K562 (cell line): ENCODE measurements around the gene FUT2. TPM values are rescaled to one million over a fixed set of nuclear protein-coding genes. Genes with fewer than 3 reads are reported as not detected.

Experiments
- ATAC-seq: fragments of 200-7000 bp; cut with Tn5 transposase; 3 replicates; pipeline ENCODE4 v1.9.1; 2020; ENCODE audit warnings: moderate library complexity
- BruUV-seq: library from RNA; stranded (reverse); fragments of 400-500 nt; replicated peaks from 2 replicates; lab custom pipeline; 2021; lab: Mats Ljungman, UMichigan
- CTCF ChIA-PET: fragments of 300-600 bp; formaldehyde crosslinking; extraction: SDS; loops from one replicate; lab custom pipeline; 2021; ENCODE audit warnings: low intra/inter-chr PET ratio; lab: Yijun Ruan, JAX
- POLR2A ChIA-PET: fragments of 300-600, 350-650 bp; sonication (Branson Sonifier 250); formaldehyde crosslinking; extraction: SDS; loops from one replicate; lab custom pipeline; 2021; ENCODE audit warnings: antibody characterized with exemption, inconsistent platforms; lab: Yijun Ruan, JAX
- DNase-seq, 4 experiments: peaks; one replicate each; pipeline versions ENCODE4 v3.0.0 to v3.0.0-alpha.2; 2011 to 2018; ENCODE audit warnings: low spot score in 3 of 4, mixed read lengths in 3 of 4; ENCODE audit errors: extremely low read depth in 1 of 4
- FAIRE-seq: peaks from 2 replicates; lab custom pipeline; 2011; peaks lifted over from hg19 to GRCh38; lab: Jason Lieb, UNC
- H2AFZ ChIP-seq: 2 replicates; pipeline ENCODE4 v1.6.0; 2011; ENCODE audit warnings: low read depth, low read length, control low read depth, inconsistent platforms
- H3K27ac ChIP-seq: fragments of 200-600 bp; 3 replicates; pipeline ENCODE4 v1.8.0; 2011; ENCODE audit warnings: low read depth, mild to moderate bottlenecking, control low read depth, inconsistent platforms, low read length, moderate library complexity, mixed read lengths; ENCODE audit errors: extremely low read depth
- H3K27me3 ChIP-seq, 2 experiments: fragments of 300-600 bp in 1 of 2; 2 replicates in 1 of 2; 3 replicates in 1 of 2; pipeline versions ENCODE4 v1.6.0 to v1.8.0; 2011; ENCODE audit warnings: inconsistent platforms in 2 of 2, low read length in 2 of 2, mild to moderate bottlenecking in 1 of 2, mixed read lengths in 1 of 2, moderate library complexity in 1 of 2; ENCODE audit not compliant: control insufficient read depth in 2 of 2, insufficient read depth in 2 of 2
- H3K36me3 ChIP-seq: fragments of 300-600 bp; 3 replicates; pipeline ENCODE4 v1.8.0; 2011; ENCODE audit warnings: mild to moderate bottlenecking, low read length, inconsistent platforms; ENCODE audit not compliant: control insufficient read depth, insufficient read depth
- H3K4me1 ChIP-seq, 2 experiments: fragments of 200-600 bp in 1 of 2; replicated peaks in 1 of 2; 2 replicates in 1 of 2; 3 replicates in 1 of 2; pipeline versions ENCODE4 v1.5.1 to v1.8.0; 2011; ENCODE audit warnings: inconsistent platforms in 2 of 2, low read length in 2 of 2, mild to moderate bottlenecking in 1 of 2, mixed read lengths in 1 of 2, moderate library complexity in 1 of 2; ENCODE audit not compliant: control insufficient read depth in 2 of 2, insufficient read depth in 2 of 2
- H3K4me2 ChIP-seq: 2 replicates; pipeline ENCODE4 v1.6.1; 2011; ENCODE audit warnings: low read length, control low read depth, inconsistent platforms, mixed read lengths; ENCODE audit not compliant: insufficient read depth
- H3K4me3 ChIP-seq: fragments of 200-600 bp; sonication (generic), shearing (Covaris generic); 2 replicates; pipeline ENCODE4 v1.5.1; 2016; ENCODE audit warnings: control low read depth, inconsistent platforms
- H3K79me2 ChIP-seq: fragments of 200-600 bp; 3 replicates; pipeline ENCODE4 v1.8.0; 2011; ENCODE audit warnings: low read length, inconsistent platforms; ENCODE audit not compliant: control insufficient read depth, insufficient read depth
- H3K9ac ChIP-seq, 2 experiments: 2 replicates each; pipeline versions ENCODE4 v1.6.0 to v1.6.1; 2011; ENCODE audit warnings: low read depth in 2 of 2, low read length in 2 of 2, control low read depth in 1 of 2, inconsistent platforms in 1 of 2, mild to moderate bottlenecking in 1 of 2, mixed read lengths in 1 of 2; ENCODE audit not compliant: insufficient read depth in 1 of 2
- H3K9me1 ChIP-seq: one replicate; pipeline ENCODE4 v1.6.0; 2011; ENCODE audit warnings: inconsistent platforms, mild to moderate bottlenecking, low read length, moderate library complexity; ENCODE audit not compliant: control insufficient read depth, insufficient read depth
- H3K9me3 ChIP-seq: replicated peaks from 2 replicates; pipeline ENCODE4 v1.5.1; 2011; ENCODE audit warnings: low read depth, low read length, inconsistent platforms; ENCODE audit not compliant: control insufficient read depth, insufficient read depth
- H4K20me1 ChIP-seq: replicated peaks from 2 replicates; pipeline ENCODE4 v1.6.1; 2011; ENCODE audit warnings: low read length, inconsistent platforms, mixed read lengths; ENCODE audit not compliant: control insufficient read depth, insufficient read depth
- BHLHE40 ChIP-seq: IDR thresholded peaks from 2 replicates; pipeline ENCODE4 v1.6.1; 2011; ENCODE audit warnings: low read length, improper control_type of control experiment
- PHTF2 ChIP-seq: fragments of 250-450 bp; sonication (Bioruptor Pico); IDR thresholded peaks from 2 replicates; pipeline ENCODE4 v1.5.0; 2021; ENCODE audit warnings: mild to moderate bottlenecking
- PYGO2 ChIP-seq: fragments of 450-650 bp; IDR thresholded peaks from 2 replicates; pipeline ENCODE4 v1.6.1; 2016; ENCODE audit warnings: mild to moderate bottlenecking, missing genetic modification characterization, moderate library complexity, missing compliant biosample characterization
- ZBTB17 ChIP-seq: fragments of 450-650 bp; formaldehyde crosslinking; IDR thresholded peaks from 2 replicates; pipeline ENCODE4 v1.4.0; 2020; ENCODE audit warnings: mild to moderate bottlenecking
- WGBS: fragments of 100-300 bp; shearing (Covaris generic); methylation state at CpG from one replicate; pipeline ENCODE4 v1.1.6; 2016; ENCODE audit warnings: low coverage, mixed read lengths; ENCODE audit not compliant: insufficient coverage; ENCODE audit errors: missing lambda C conversion rate; 5-methylcytosine and 5-hydroxymethylcytosine counted together
- in situ Hi-C: fragments of 300-500 bp; cut with MboI; formaldehyde crosslinking; loops from 4 replicates; pipeline ENCODE4 v1.15.0; 2018; ENCODE audit warnings: inconsistent platforms, mixed read lengths
- intact Hi-C: fragments of 100-400 bp; cut with micrococcal nuclease; formaldehyde crosslinking; loops from 2 replicates; pipeline ENCODE4 v1.14.2; 2022
- polyA plus RNA-seq, 8 experiments: library from polyadenylated mRNA; depleted of rRNA in 4 of 8; stranded (reverse) in 5 of 8; unstranded in 3 of 8; fragments of >200 nt; fragmentation: Nextera tagmentation in 2 of 8; fragmentation: Illumina TruSeq in 1 of 8; extraction: Ambion mirVana in 2 of 8; extraction: Trizol in 1 of 8; gene quantifications; 2 replicates each; pipeline versions ENCODE4 v1.2.1 to v1.2.3, GENCODE V29; 2011 to 2014; ENCODE audit warnings: inconsistent platforms in 1 of 8, missing spikeins in 1 of 8
- total RNA-seq, 7 experiments: library from RNA; depleted of rRNA in 6 of 7; stranded (reverse); fragments of >200 nt in 6 of 7; fragmentation: Illumina TruSeq in 2 of 7; extraction: Trizol in 2 of 7; gene quantifications; 2 replicates each; pipeline versions ENCODE4 v1.2.1 to v1.2.3, GENCODE V29; 2011 to 2021; ENCODE audit warnings: low replicate concordance in 1 of 7
- TF ChIP-seq, protein P1 (sequence below), 2 experiments: fragments of 450-650 bp in 1 of 2; sonication (generic) in 1 of 2; formaldehyde crosslinking in 1 of 2; IDR thresholded peaks in 1 of 2; conservative IDR thresholded peaks in 1 of 2; 2 replicates each; pipeline versions ENCODE4 v1.6.1 to v1.8.1; 2016 to 2023; ENCODE audit warnings: mild to moderate bottlenecking in 2 of 2, moderate library complexity in 2 of 2, inconsistent platforms in 1 of 2, missing genetic modification reagents in 1 of 2
- TF ChIP-seq, protein P2 (sequence below): sonication (generic); formaldehyde crosslinking; IDR thresholded peaks from 2 replicates; pipeline ENCODE4 v1.8.0; 2023; ENCODE audit warnings: mild to moderate bottlenecking, missing genetic modification reagents

The FUT2 gene
- total and polyA plus RNA-seq, 9 of the 15 experiments (the other 6 are each of a cell fraction or from before 2014, with no cell fraction given): 0.03 to 0.04 TPM; not detected in 7

DNA sequence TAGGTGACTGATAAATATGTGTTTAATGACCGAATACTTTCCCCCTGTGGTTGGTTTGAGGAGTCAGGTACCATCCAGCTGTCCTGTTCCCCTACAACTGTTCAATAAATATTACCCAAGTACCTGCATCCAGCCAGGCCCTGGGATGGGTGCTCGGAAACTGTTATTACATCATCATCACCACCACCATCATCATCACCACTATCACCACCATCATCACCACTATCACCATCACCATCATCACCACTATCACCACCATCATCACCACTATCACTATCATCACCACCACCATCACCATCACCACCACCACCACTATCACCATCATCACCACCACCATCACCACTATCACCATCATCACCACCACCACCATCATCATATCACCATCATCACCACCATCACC is 27.0 kb upstream of the FUT2 start:
- Histone ChIP-seq H3K79me2 (no peaks in the 10 kb centered on the region), H2AFZ (no peak overlapping the region), H3K36me3 (no peaks in the 10 kb centered on the region), H3K27ac (no peak overlapping the region), H3K4me3 (no peak overlapping the region), H4K20me1 (no peaks in the 10 kb centered on the region), H3K9me3 (no peaks in the 10 kb centered on the region), H3K9me1 (no peaks in the 10 kb centered on the region), H3K27me3 (no peaks in the 10 kb centered on the region), H3K4me2 (no peak overlapping the region), H3K4me1 (peaks cover 0 to 23% of the 10 kb centered on the region in 2 experiments; a peak in 2 of 5 replicates), H3K9ac (no peak overlapping the region)
- ChIA-PET CTCF (no interaction called here), POLR2A (no interaction called here)
- intact Hi-C loops (no loop called here), in situ Hi-C loops (no loop called here)
- ATAC-seq: no peak
- DNase-seq: no peak
- BruUV-seq: no TSS peak
- no peak for FAIRE-seq
- 25% methylated on average over 2 of the region's 2 CpGs for WGBS
- TF ChIP-seq BHLHE40 (no peak), PYGO2 (tag) (no peak), PHTF2 (CRISPR knock-in tag) (no peak), ZBTB17 (CRISPR knock-in tag) (no peak)
- TF ChIP-seq, protein P1, sequence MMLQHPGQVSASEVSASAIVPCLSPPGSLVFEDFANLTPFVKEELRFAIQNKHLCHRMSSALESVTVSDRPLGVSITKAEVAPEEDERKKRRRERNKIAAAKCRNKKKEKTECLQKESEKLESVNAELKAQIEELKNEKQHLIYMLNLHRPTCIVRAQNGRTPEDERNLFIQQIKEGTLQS (IDR thresholded peaks at IDR 0.05): peak; percentile 69; the same call in 1 of the 2 replicates
- TF ChIP-seq, protein P1 (CRISPR knock-in tag; conservative IDR thresholded peaks at IDR 0.05): no peak
- TF ChIP-seq, protein P2, sequence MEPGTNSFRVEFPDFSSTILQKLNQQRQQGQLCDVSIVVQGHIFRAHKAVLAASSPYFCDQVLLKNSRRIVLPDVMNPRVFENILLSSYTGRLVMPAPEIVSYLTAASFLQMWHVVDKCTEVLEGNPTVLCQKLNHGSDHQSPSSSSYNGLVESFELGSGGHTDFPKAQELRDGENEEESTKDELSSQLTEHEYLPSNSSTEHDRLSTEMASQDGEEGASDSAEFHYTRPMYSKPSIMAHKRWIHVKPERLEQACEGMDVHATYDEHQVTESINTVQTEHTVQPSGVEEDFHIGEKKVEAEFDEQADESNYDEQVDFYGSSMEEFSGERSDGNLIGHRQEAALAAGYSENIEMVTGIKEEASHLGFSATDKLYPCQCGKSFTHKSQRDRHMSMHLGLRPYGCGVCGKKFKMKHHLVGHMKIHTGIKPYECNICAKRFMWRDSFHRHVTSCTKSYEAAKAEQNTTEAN (CRISPR knock-in tag): no peak
